Aorta (tissue), 5 donors: ENCODE data around the gene CLCNKA. TPM values are rescaled to one million over a fixed set of nuclear protein-coding genes. Genes with fewer than 3 reads are reported as not detected.
"Not testable (repeated sequence)": the region's sequence is repeated elsewhere in the genome, so short reads cannot be mapped to it uniquely, and the experiment has no call there.

Source experiments
- ATAC-seq: fragments of 200-7000 bp; cut with Tn5 transposase; one replicate; pipeline ENCODE4 v1.9.1; 2022; ENCODE audit warnings: moderate library complexity; ENCODE audit not compliant: low FRiP score
- DNase-seq, 2 donors: peaks; one replicate each; pipeline ENCODE4 v3.0.0-alpha.2; 2020
- H3K27ac ChIP-seq, 2 donors: one replicate each; pipeline ENCODE4 v1.5.1; 2013; ENCODE audit warnings: low read length in 2 of 2, mild to moderate bottlenecking in 2 of 2, moderate library complexity in 2 of 2, control low read depth in 1 of 2, inconsistent platforms in 1 of 2, low read depth in 1 of 2
- H3K27me3 ChIP-seq, 2 donors: one replicate each; pipeline ENCODE4 v1.6.1; 2013; ENCODE audit warnings: control low read depth in 1 of 2, low read length in 1 of 2, mild to moderate bottlenecking in 1 of 2, moderate library complexity in 1 of 2; ENCODE audit not compliant: insufficient read depth in 2 of 2, control insufficient read depth in 1 of 2
- H3K36me3 ChIP-seq, 2 donors: one replicate each; pipeline ENCODE4 v1.6.1; 2013; ENCODE audit warnings: control low read depth in 1 of 2, low read length in 1 of 2, mild to moderate bottlenecking in 1 of 2; ENCODE audit not compliant: insufficient read depth in 2 of 2, control insufficient read depth in 1 of 2
- H3K4me1 ChIP-seq, 2 donors: one replicate each; pipeline ENCODE4 v1.6.1; 2013; ENCODE audit warnings: low read length in 2 of 2, control low read depth in 1 of 2, mild to moderate bottlenecking in 1 of 2, moderate library complexity in 1 of 2; ENCODE audit not compliant: insufficient read depth in 2 of 2, control insufficient read depth in 1 of 2
- H3K4me3 ChIP-seq, 2 donors: one replicate each; pipeline ENCODE4 v1.5.1; 2013; ENCODE audit warnings: low read length in 2 of 2, control low read depth in 1 of 2, mild to moderate bottlenecking in 1 of 2
- H3K9me3 ChIP-seq: one replicate; pipeline ENCODE4 v1.6.1; 2013; ENCODE audit warnings: mild to moderate bottlenecking, low read length; ENCODE audit not compliant: control insufficient read depth
- WGBS, 2 donors: extraction: QIAGEN DNeasy Blood & Tissue Kit; methylation state at CpG; one replicate each; pipeline ENCODE4 v1.1.7; 2013; 5-methylcytosine and 5-hydroxymethylcytosine counted together
- intact Hi-C, 2 donors: fragments of 100-400 bp; cut with DNase I; formaldehyde crosslinking; loops; one replicate each; pipeline versions ENCODE4 v1.14.2 to v1.15.0; 2022
- long read RNA-seq, 2 donors: library from polyadenylated mRNA; unstranded; transcript quantifications; one replicate each; pipeline ENCODE4 v2.0.0, GENCODE V29; 2020 to 2021
- polyA plus RNA-seq, 2 donors: library from polyadenylated mRNA; stranded (reverse); fragments of 200-250 nt; gene quantifications; one replicate each; pipeline ENCODE4 v1.2.3, GENCODE V29; 2013
- total RNA-seq, 2 donors: library from RNA; stranded (reverse); fragmentation: NEBNext Ultra II Directional; extraction: Animal tissue kit (Norgen Biotek cat#: 25700); gene quantifications; one replicate each; pipeline ENCODE4 v1.2.1, GENCODE V29; 2021
- donor health status: healthy with polysubstance abuse.
- donor health status: Bipolar disorder and iron deficiency.
- donor health status: DM: no; HTN: no; CAD: no.
- donor health status: DM: no; HTN: no; CAD: no.
- donor health status: DM: yes; HTN: yes; CAD: no.

CLCNKA gene
- total RNA-seq, result 1 to 10 TPM; 1.0 to 1.3 TPM
- polyA plus RNA-seq, result 1 to 10 TPM in 1 of 2 donors, not detected in 1; 4.5 TPM
- long read RNA-seq, donor 1, partial matches to known transcripts, result 0 of 1 reads
- long read RNA-seq, donor 1, other reads (novel, unspliced or antisense), result 1 of 1 reads
- long read RNA-seq, donor 2, result 0 reads

DNA sequence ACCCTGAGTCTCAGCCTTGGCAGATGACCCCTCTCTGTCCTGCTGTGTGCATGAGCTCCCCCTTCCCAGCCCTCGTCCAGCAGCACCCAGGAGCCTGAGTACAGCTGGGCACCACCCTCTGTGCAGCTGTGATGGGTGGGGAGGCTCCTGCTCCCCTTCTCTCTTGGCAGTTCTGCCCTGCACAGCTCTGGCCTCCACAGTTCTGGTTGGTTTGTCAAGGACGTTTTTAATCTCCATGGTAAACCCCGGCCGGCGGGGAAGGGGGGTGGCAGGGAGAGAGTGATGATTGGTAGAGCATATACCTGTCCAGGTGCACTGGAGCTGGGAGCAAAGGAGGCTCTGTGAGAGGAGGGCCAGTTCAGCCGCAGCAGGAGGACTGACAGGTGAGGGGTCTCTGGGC lies at the start of gene CLCNKA:
Gene CLCNKA (plus strand): TSS at position 356 of the 400 bp plus-strand sequence. CDS start 584 bp downstream, outside the sequence.
- Histone ChIP-seq H3K27me3 (no peaks in the 10 kb centered on the region), H3K4me3 (no peak within 1 kb of the TSS), H3K36me3 (no peaks in the 10 kb centered on the region), H3K27ac (no peak within 1 kb of the TSS), H3K9me3 (no peaks in the 10 kb centered on the region), H3K4me1 (peaks cover 0 to 2% of the 10 kb centered on the region in 2 donors)
- DNase-seq, result no peak
- ATAC-seq, result no peak
- intact Hi-C loops, result no loop called here
- WGBS, 2 donors, result 65 to 71% methylated on average over 6 of the region's 6 CpGs

DNA sequence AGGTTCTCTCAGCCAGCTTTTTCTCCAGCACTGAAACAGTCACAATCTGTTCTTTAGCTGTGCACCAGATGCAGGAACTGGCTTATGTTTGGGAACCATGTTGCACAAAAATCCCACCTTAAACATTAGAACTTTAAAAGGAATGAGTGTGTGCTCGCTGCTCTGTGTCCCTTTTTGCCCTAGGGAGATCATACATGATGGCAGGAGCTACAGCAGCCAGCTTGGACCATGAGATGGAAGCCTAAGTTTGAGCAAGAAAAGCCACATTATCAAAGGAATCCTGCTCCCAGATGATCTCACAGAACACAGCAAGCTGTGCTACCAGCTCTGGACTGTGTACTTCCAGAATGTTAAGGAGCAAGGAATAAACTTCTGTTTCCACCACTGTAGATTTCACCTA lies 49.4 kb upstream of the CLCNKA start:
- ATAC-seq (no peak), DNase-seq (no peak)
- WGBS, 2 donors, result 90 to 91% methylated on average over 1 of the region's 1 CpG
- H3K27ac ChIP-seq, result no peak overlapping the region
- intact Hi-C loops, result no loop called here
- H3K36me3 ChIP-seq, result peaks cover 0 to 6% of the 10 kb centered on the region in 2 donors
- H3K9me3 ChIP-seq, result no peaks in the 10 kb centered on the region
- H3K4me1 ChIP-seq, result peaks cover 0 to 5% of the 10 kb centered on the region in 2 donors
- no peak overlapping the region for H3K4me3 ChIP-seq
- H3K27me3 ChIP-seq, result no peaks in the 10 kb centered on the region

DNA sequence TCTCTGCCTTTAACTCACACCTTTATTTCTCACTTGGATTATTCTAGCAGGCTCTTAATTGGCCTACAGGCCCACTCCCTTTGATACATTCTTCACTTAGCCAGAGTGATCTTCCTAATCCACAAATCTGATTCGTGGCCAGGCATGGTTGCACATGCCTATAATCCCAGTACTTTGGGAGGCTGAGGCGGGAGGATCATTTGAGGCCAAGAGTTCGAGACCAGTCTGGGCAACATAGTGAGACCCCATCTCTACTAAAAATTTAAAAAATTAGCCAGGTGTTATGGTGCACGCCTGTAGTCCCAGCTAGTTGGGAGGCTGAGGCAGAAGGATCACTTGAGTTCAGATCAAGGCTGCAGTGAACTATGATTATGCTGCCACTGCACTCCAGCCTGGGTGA lies 48.1 kb upstream of the CLCNKA start:
- H3K4me3 ChIP-seq, result no peak overlapping the region
- no peak for ATAC-seq
- H3K4me1 ChIP-seq, result peaks cover 0 to 5% of the 10 kb centered on the region in 2 donors
- no peaks in the 10 kb centered on the region for H3K27me3 ChIP-seq
- peaks cover 0 to 4% of the 10 kb centered on the region in 2 donors for H3K36me3 ChIP-seq
- 93 to 94% methylated on average over 4 of the region's 4 CpGs for WGBS, 2 donors
- H3K27ac ChIP-seq, result no peak overlapping the region
- DNase-seq, result no peak
- H3K9me3 ChIP-seq, result no peaks in the 10 kb centered on the region
- intact Hi-C loops, result no loop called here

DNA sequence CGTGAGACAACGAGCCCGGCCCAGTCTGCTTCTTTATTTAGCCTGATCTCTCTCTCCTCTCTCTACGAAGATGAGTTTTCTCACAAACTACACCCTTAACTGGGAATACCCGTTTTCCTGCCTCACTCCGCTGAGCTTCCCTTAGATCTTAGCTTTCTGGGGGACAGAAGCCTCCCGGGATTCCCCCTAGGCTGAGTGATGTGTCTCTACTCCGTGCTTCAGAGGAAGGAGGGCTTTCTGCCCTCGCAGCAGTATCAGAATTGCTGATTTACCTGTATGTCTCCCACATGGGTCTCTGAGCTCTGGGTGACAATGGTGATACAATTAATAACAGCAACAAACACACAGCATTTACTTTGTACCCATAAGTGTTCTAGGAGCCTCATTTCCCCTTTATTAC lies 47.0 kb upstream of the CLCNKA start:
- peaks cover 0 to 4% of the 10 kb centered on the region in 2 donors for H3K36me3 ChIP-seq
- intact Hi-C loops, result no loop called here
- ATAC-seq (no peak), DNase-seq (no peak)
- peaks cover 0 to 5% of the 10 kb centered on the region in 2 donors for H3K4me1 ChIP-seq
- H3K27me3 ChIP-seq, result no peaks in the 10 kb centered on the region
- no peaks in the 10 kb centered on the region for H3K9me3 ChIP-seq
- H3K27ac ChIP-seq, result no peak overlapping the region
- peak overlapping the region; percentile 67 to 80 for H3K4me3 ChIP-seq
- 51 to 53% methylated on average over 9 of the region's 9 CpGs for WGBS, 2 donors

DNA sequence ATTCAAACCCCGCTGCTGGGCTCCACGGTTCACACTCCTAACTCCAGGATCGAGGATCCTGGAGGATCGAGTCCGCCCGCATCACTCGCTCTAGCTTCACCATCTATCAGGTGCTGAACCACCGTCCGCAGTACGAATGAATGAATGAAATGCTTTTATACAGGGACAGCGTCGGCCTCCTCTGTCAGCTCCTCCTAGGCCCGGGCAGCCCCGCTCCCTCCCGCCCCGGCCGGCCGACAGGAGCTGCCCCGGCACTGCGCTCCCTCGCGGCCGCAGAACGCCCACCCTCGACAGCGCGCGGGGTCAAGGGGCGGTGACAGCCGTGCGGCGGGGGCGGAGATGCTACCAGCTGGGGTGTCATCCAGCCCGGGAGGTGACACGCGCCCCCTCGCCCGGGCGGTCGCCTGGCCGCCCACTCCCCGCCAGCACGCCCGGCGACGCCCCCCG lies 46.5 kb upstream of the CLCNKA start:
- peak; percentile 74 for ATAC-seq
- 0 to 1% methylated on average over 33 to 47 of the region's 47 CpGs for WGBS, 2 donors
- H3K4me1 ChIP-seq, result peaks cover 0 to 5% of the 10 kb centered on the region in 2 donors
- no peaks in the 10 kb centered on the region for H3K9me3 ChIP-seq
- intact Hi-C loops, result no loop called here
- peak overlapping the region; percentile 67 to 80 for H3K4me3 ChIP-seq
- peak in 1 of 2 donors; percentile 89 for DNase-seq
- no peak overlapping the region for H3K27ac ChIP-seq
- peaks cover 0 to 4% of the 10 kb centered on the region in 2 donors for H3K36me3 ChIP-seq
- H3K27me3 ChIP-seq, result no peaks in the 10 kb centered on the region

DNA sequence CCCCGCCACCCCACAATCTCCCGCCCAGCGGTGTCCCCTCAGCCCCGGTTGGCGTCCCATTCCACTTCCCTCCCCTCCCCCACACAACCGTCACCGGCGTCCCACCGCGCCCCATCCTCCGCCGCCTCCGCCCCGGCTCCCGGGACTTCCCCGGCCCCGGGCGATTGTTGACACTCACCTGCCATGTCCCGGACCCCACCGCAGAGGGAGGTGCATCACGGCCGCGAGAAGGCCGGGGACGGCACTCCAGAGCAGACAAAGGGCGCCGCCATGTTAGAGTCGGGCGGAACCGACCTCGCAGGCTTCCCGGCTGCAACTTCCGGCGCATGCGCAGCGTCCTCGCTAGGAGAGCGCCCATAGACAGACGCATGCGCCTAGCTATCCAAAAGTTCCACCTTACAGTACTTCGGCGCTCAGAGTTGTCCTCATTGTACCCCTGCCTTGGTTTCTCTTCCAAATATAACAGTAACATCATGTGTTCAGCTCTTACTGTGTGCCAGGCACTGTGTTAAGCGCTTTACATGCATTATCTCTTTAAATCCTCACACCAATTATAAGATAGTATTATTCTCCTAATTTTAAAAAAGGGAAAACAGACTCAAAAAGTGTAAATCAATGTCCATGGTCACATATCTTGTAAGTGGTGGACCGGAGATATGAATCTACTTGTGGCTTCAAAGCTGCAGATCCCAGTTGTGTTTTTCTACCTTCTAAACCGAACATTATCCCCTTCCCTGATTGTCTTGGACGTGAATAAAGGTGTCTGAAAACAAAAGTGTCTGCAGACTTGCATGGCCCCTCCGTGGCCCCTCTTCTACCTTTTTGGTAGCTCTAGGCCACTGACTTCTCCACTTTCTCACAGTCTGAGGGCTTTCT lies 45.8 kb upstream of the CLCNKA start, which contains the start of gene ZBTB17:
Gene ZBTB17 (minus strand): TSS at position 297 of the 876 bp plus-strand sequence. CDS start 27,606 bp downstream, outside the sequence.
- peaks cover 0 to 5% of the 10 kb centered on the region in 2 donors for H3K4me1 ChIP-seq
- H3K36me3 ChIP-seq, result peaks cover 0 to 4% of the 10 kb centered on the region in 2 donors
- intact Hi-C loops, result no loop called here
- peak within 1 kb of the TSS in 1 of 2 donors; percentile 59 for H3K27ac ChIP-seq
- ATAC-seq (peak; percentile 99), DNase-seq (peak; percentile 97 to 99)
- H3K9me3 ChIP-seq, result no peaks in the 10 kb centered on the region
- no peaks in the 10 kb centered on the region for H3K27me3 ChIP-seq
- H3K4me3 ChIP-seq, result peak within 1 kb of the TSS; percentile 67 to 80
- WGBS, 2 donors, result 8 to 9% methylated on average over 35 to 47 of the region's 47 CpGs

DNA sequence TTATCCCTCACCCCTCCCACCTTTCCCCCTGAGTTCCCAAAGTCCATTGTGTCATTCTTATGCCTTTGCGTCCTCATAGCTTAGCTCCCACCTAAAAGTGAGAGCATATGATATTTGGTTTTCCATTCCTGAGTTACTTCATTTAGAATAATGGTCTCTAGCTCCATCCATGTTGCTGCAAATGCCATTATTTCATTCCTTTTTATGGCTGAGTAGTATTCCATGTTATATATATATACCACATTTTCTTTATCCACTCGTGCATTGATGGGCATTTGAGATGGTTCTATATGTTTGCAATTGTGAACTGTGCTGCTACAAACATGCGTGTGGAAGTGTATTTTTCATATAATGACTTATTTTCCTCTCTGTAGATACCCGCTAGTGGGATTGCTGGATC lies 43.9 kb upstream of the CLCNKA start:
- intact Hi-C loops, H3K4me3 ChIP-seq, H3K9me3 ChIP-seq, ATAC-seq, DNase-seq, H3K27ac ChIP-seq, H3K36me3 ChIP-seq, H3K27me3 ChIP-seq, H3K4me1 ChIP-seq: not testable (repeated sequence)
- WGBS, 2 donors, result 91 to 93% methylated on average over 4 of the region's 4 CpGs

DNA sequence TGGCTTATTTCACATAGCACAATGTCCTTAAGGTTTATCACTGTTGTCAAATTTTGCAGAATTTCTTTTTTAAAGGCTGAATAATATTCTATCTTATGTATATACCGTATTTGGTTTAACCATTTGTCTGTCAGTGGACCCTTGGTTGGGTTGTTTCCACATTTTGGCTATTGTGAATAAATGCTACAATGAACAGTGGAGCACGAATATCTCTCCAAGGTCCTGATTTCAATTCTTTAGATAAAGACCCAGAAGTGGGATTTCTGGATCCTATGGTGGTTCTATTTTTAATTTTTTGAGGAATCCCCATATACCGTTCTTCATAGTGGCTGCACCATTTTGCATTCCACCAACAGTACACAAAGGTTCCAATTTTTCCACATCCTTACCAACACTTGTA lies 40.2 kb upstream of the CLCNKA start:
- Histone ChIP-seq H3K4me3 (no peak overlapping the region), H3K4me1 (no peaks in the 10 kb centered on the region), H3K27me3 (no peaks in the 10 kb centered on the region), H3K9me3 (no peaks in the 10 kb centered on the region), H3K36me3 (no peaks in the 10 kb centered on the region), H3K27ac (no peak overlapping the region)
- intact Hi-C loops, result no loop called here
- no peak for ATAC-seq
- WGBS, 2 donors, result 65 to 66% methylated on average over 3 of the region's 3 CpGs
- DNase-seq, result no peak
